GM12878 (cell line): ENCODE measurements around the gene PIK3R2. TPM values are rescaled to one million over a fixed set of nuclear protein-coding genes. Genes with fewer than 3 reads are reported as not detected.

Source experiments
- ATAC-seq: fragments of 200-7000 bp; cut with Tn5 transposase; 3 replicates; pipeline ENCODE4 v1.9.1; 2020; ENCODE audit warnings: mild to moderate bottlenecking, moderate library complexity
- BruUV-seq: library from RNA; stranded (reverse); fragments of 400-500 nt; replicated peaks from 2 replicates; lab custom pipeline; 2021; lab: Mats Ljungman, UMichigan
- CTCF ChIA-PET: fragments of 300-600 bp; sonication (Branson Sonifier 250); formaldehyde crosslinking; extraction: SDS; loops from one replicate; lab custom pipeline; 2021; ENCODE audit warnings: inconsistent platforms; lab: Yijun Ruan, JAX
- POLR2A ChIA-PET: fragments of 350-600 bp; formaldehyde crosslinking; extraction: SDS; loops from one replicate; lab custom pipeline; 2021; ENCODE audit warnings: inconsistent platforms; lab: Charles Lee
- RAD21 ChIA-PET: fragments of 300-600 bp; sonication (Branson Sonifier 250); formaldehyde crosslinking; loops from one replicate; lab custom pipeline; 2023; ENCODE audit warnings: antibody characterized with exemption; ENCODE audit not compliant: unreplicated experiment; lab: Charles Lee
- SMC1A ChIA-PET: fragments of 300-600 bp; sonication (Branson Sonifier 250); formaldehyde crosslinking; loops from one replicate; lab custom pipeline; 2023; ENCODE audit not compliant: unreplicated experiment, uncharacterized antibody; lab: Charles Lee
- DNase-seq: peaks from one replicate; pipeline ENCODE4 v3.0.0-alpha.2; 2011; ENCODE audit warnings: low read depth, low spot score
- FAIRE-seq: peaks from 3 replicates; lab custom pipeline; 2011; peaks lifted over from hg19 to GRCh38; lab: Jason Lieb, UNC
- H2AFZ ChIP-seq: 2 replicates; pipeline ENCODE4 v1.6.0; 2011; ENCODE audit warnings: low read depth, low read length, control low read depth; ENCODE audit not compliant: control insufficient read depth
- H3K27ac ChIP-seq: 2 replicates; pipeline ENCODE4 v1.5.1; 2011; ENCODE audit warnings: control low read depth; ENCODE audit not compliant: control insufficient read depth, insufficient read depth
- H3K27me3 ChIP-seq, 2 experiments: replicated peaks in 1 of 2; 2 replicates each; pipeline versions ENCODE4 v1.6.0 to v1.6.1; 2011; ENCODE audit warnings: low read length in 1 of 2; ENCODE audit not compliant: control insufficient read depth in 2 of 2, insufficient read depth in 2 of 2
- H3K36me3 ChIP-seq, 2 experiments: 2 replicates each; pipeline ENCODE4 v1.5.1; 2011; ENCODE audit warnings: low read length in 1 of 2; ENCODE audit not compliant: control insufficient read depth in 2 of 2, insufficient read depth in 2 of 2
- H3K4me1 ChIP-seq: 2 replicates; pipeline ENCODE4 v1.6.1; 2011; ENCODE audit warnings: mild to moderate bottlenecking, low read length, moderate library complexity, mixed read lengths; ENCODE audit not compliant: control insufficient read depth, insufficient read depth
- H3K4me2 ChIP-seq: 2 replicates; pipeline ENCODE4 v1.6.0; 2011; ENCODE audit warnings: control low read depth; ENCODE audit not compliant: control insufficient read depth, insufficient read depth
- H3K4me3 ChIP-seq: fragments of 200-600 bp; sonication (generic); 2 replicates; pipeline ENCODE4 v1.5.1; 2016
- H3K79me2 ChIP-seq: 2 replicates; pipeline ENCODE4 v1.6.0; 2011; ENCODE audit warnings: low read length; ENCODE audit not compliant: control insufficient read depth, insufficient read depth
- H3K9ac ChIP-seq: 2 replicates; pipeline ENCODE4 v1.8.0; 2011; ENCODE audit warnings: low read length, control low read depth, mixed read lengths; ENCODE audit not compliant: control insufficient read depth, insufficient read depth
- H3K9me3 ChIP-seq: replicated peaks from 3 replicates; pipeline ENCODE4 v1.5.1; 2011; ENCODE audit warnings: mild to moderate bottlenecking, low read length; ENCODE audit not compliant: control insufficient read depth, insufficient read depth
- H4K20me1 ChIP-seq: 2 replicates; pipeline ENCODE4 v1.6.0; 2011; ENCODE audit not compliant: control insufficient read depth, insufficient read depth
- ASH2L ChIP-seq: fragments of 300-600, 200-600 bp; sonication (generic); IDR thresholded peaks from 2 replicates; pipeline ENCODE4 v1.6.1; 2017; ENCODE audit warnings: low read depth, mild to moderate bottlenecking, borderline replicate concordance
- ATF7 ChIP-seq: fragments of 450-650 bp; IDR thresholded peaks from 2 replicates; pipeline ENCODE4 v1.6.1; 2016; ENCODE audit warnings: low read depth, mild to moderate bottlenecking
- BMI1 ChIP-seq: fragments of 450-650 bp; IDR thresholded peaks from 2 replicates; pipeline ENCODE4 v1.6.1; 2016; ENCODE audit warnings: mild to moderate bottlenecking, moderate library complexity, borderline replicate concordance
- FOS ChIP-seq: IDR thresholded peaks from 3 replicates; pipeline ENCODE4 v1.6.1; 2011; ENCODE audit warnings: borderline replicate concordance; ENCODE audit not compliant: insufficient read length; ENCODE audit errors: extremely low read depth
- GATAD2B ChIP-seq: fragments of 450-650 bp; conservative IDR thresholded peaks from 2 replicates; pipeline ENCODE4 v1.6.1; 2017; ENCODE audit warnings: low read depth, mild to moderate bottlenecking, moderate library complexity
- HDAC2 ChIP-seq: fragments of 200-600 bp; sonication (generic); IDR thresholded peaks from 2 replicates; pipeline ENCODE4 v1.6.1; 2017
- NFYB ChIP-seq: IDR thresholded peaks from 2 replicates; pipeline ENCODE4 v1.6.1; 2011; ENCODE audit warnings: low read depth, mild to moderate bottlenecking, low read length, improper control_type of control experiment, moderate library complexity; ENCODE audit not compliant: insufficient read depth
- RAD51 ChIP-seq: fragments of 450-650 bp; IDR thresholded peaks from 2 replicates; pipeline ENCODE4 v1.6.1; 2016; ENCODE audit warnings: moderate library complexity, mild to moderate bottlenecking, inconsistent platforms
- RB1 ChIP-seq: fragments of 450-650 bp; formaldehyde crosslinking; IDR thresholded peaks from 2 replicates; pipeline ENCODE4 v1.6.1; 2017; ENCODE audit warnings: mild to moderate bottlenecking, borderline replicate concordance
- RELA ChIP-seq: fragments of 450-650 bp; IDR thresholded peaks from 2 replicates; pipeline ENCODE4 v1.8.0; 2014; ENCODE audit warnings: borderline replicate concordance; ENCODE audit not compliant: partially characterized antibody
- SP1 ChIP-seq: IDR thresholded peaks from one replicate; pipeline ENCODE4 v1.6.1; 2011; ENCODE audit warnings: low read depth, low read length
- ZNF207 ChIP-seq: fragments of 450-650 bp; IDR thresholded peaks from 2 replicates; pipeline ENCODE4 v1.6.1; 2014; ENCODE audit warnings: antibody characterized with exemption, mild to moderate bottlenecking, borderline replicate concordance
- ZNF622 ChIP-seq: fragments of 450-650 bp; IDR thresholded peaks from 2 replicates; pipeline ENCODE4 v1.6.1; 2017; ENCODE audit warnings: mild to moderate bottlenecking, inconsistent platforms
- WGBS: methylation state at CpG from one replicate; pipeline ENCODE4 v1.1.6; 2016; ENCODE audit warnings: low lambda C conversion rate; ENCODE audit not compliant: insufficient replicate concordance, insufficient coverage; ENCODE audit errors: missing lambda C conversion rate; 5-methylcytosine and 5-hydroxymethylcytosine counted together
- in situ Hi-C: fragments of 300-500 bp; cut with MboI; formaldehyde crosslinking; loops from 9 replicates; pipeline ENCODE4 v1.14.3; 2018; ENCODE audit warnings: mixed read lengths
- intact Hi-C: fragments of 100-400 bp; cut with micrococcal nuclease; formaldehyde crosslinking; loops from one replicate; pipeline ENCODE4 v1.14.2; 2022; ENCODE audit not compliant: unreplicated experiment
- polyA plus RNA-seq, 11 experiments: library from polyadenylated mRNA; depleted of rRNA in 4 of 11; unstranded in 6 of 11; stranded (reverse) in 5 of 11; fragments of >200 nt; fragmentation: Nextera tagmentation in 4 of 11; fragmentation: Illumina TruSeq in 1 of 11; extraction: Ambion mirVana in 4 of 11; extraction: Trizol in 1 of 11; gene quantifications; 1 replicate in 1 of 11; 2 replicates in 10 of 11; pipeline versions ENCODE4 v1.2.1 to v1.2.3, GENCODE V29; 2011 to 2016; ENCODE audit warnings: inconsistent platforms in 2 of 11, missing spikeins in 2 of 11, low read depth in 1 of 11
- total RNA-seq, 4 experiments: library from RNA; depleted of rRNA in 3 of 4; stranded (reverse); fragments of >200 nt in 3 of 4; fragmentation: Illumina TruSeq in 1 of 4; extraction: Trizol in 1 of 4; gene quantifications; 2 replicates each; pipeline versions ENCODE4 v1.2.1 to v1.2.3, GENCODE V29; 2013 to 2021
- TF ChIP-seq, protein P1 (sequence below): IDR thresholded peaks from 2 replicates; pipeline ENCODE4 v1.6.1; 2012; ENCODE audit warnings: low read length, inconsistent platforms
- TF ChIP-seq, protein P2 (sequence below): IDR thresholded peaks from 2 replicates; pipeline ENCODE4 v1.6.1; 2011; ENCODE audit warnings: low read depth, mild to moderate bottlenecking, low read length, moderate library complexity, borderline replicate concordance; ENCODE audit errors: extremely low read depth

The PIK3R2 gene
- total and polyA plus RNA-seq, 10 of the 15 experiments (the other 5 are each of a cell fraction or from before 2014, with no cell fraction given), result 0.26 to 22.6 (median 2.5) TPM

DNA sequence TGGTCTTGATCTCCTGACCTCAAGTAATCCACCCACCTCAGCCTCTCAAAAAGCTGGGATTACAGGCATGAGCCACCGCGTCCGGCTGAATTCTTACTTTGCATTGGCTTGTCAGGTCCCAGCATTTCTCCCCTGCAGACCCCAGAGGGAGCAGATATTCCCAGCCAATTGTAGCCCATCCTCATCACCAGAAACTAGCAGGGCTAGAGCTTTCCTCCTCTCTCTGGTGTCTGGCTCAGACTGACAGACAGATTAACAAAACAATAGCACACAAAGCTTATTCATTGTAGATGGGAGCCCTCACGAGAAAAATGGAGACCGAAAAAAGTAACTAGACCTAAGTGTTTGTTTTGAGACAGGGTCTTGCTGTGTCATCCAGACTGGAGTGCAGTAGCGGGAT is 32.6 kb downstream of the PIK3R2 start:
- Histone ChIP-seq H3K27ac (no peak overlapping the region), H3K9me3 (no peaks in the 10 kb centered on the region), H3K27me3 (no peaks in the 10 kb centered on the region), H3K9ac (no peak overlapping the region), H3K4me3 (no peak overlapping the region), H3K36me3 (no peaks in the 10 kb centered on the region), H3K79me2 (no peaks in the 10 kb centered on the region), H3K4me1 (peaks cover 3% of the 10 kb centered on the region; the same call in 1 of the 2 replicates), H4K20me1 (no peaks in the 10 kb centered on the region), H2AFZ (no peak overlapping the region), H3K4me2 (no peak overlapping the region)
- SMC1A ChIA-PET, result interaction anchor here (0.6 to 2.0 kb wide), 6 partner anchors 9 to 207 kb away, joined by 3 to 7 read pairs (median 4); partner anchors contain the start of gene IFI30
- intact Hi-C loops, result no loop called here
- no TSS peak for BruUV-seq
- FAIRE-seq (no peak), DNase-seq (no peak), ATAC-seq (no peak)
- CTCF ChIA-PET, result interaction anchor here (0.7 to 1.7 kb wide), 7 partner anchors 11 to 137 kb away, joined by 3 to 7 read pairs (median 3); no protein-coding TSS in a partner anchor
- 89% methylated on average over 6 of the region's 6 CpGs for WGBS
- in situ Hi-C loops, result no loop called here
- POLR2A ChIA-PET, result interaction anchor here (0.6 to 4.2 kb wide), 4 partner anchors 10 to 119 kb away, joined by 3 to 31 read pairs (median 8); no protein-coding TSS in a partner anchor
- TF ChIP-seq RAD51, result no peak
- TF ChIP-seq, protein P1, sequence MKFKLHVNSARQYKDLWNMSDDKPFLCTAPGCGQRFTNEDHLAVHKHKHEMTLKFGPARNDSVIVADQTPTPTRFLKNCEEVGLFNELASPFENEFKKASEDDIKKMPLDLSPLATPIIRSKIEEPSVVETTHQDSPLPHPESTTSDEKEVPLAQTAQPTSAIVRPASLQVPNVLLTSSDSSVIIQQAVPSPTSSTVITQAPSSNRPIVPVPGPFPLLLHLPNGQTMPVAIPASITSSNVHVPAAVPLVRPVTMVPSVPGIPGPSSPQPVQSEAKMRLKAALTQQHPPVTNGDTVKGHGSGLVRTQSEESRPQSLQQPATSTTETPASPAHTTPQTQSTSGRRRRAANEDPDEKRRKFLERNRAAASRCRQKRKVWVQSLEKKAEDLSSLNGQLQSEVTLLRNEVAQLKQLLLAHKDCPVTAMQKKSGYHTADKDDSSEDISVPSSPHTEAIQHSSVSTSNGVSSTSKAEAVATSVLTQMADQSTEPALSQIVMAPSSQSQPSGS, result no peak
- TF ChIP-seq ZNF207, result no peak
- no peak for TF ChIP-seq GATAD2B
- TF ChIP-seq BMI1, result no peak
- TF ChIP-seq HDAC2, result no peak
- no peak for TF ChIP-seq ATF7
- no peak for TF ChIP-seq NFYB
- no peak for TF ChIP-seq RELA
- TF ChIP-seq RB1, result no peak
- TF ChIP-seq, protein P2, sequence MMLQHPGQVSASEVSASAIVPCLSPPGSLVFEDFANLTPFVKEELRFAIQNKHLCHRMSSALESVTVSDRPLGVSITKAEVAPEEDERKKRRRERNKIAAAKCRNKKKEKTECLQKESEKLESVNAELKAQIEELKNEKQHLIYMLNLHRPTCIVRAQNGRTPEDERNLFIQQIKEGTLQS, result no peak
- no peak for TF ChIP-seq FOS
- no peak for TF ChIP-seq SP1
- no peak for TF ChIP-seq ZNF622
- TF ChIP-seq ASH2L, result no peak
- RAD21 ChIA-PET, result interaction anchor here (0.7 to 1.8 kb wide), 5 partner anchors 10 to 143 kb away, joined by 3 to 4 read pairs (median 4); no protein-coding TSS in a partner anchor
